Adipocyte (in vitro differentiated cells): ENCODE measurements around the gene RNF182.

Source experiments
- DNase-seq: peaks from one replicate; pipeline ENCODE4 v3.0.0-alpha.2; 2015; ENCODE audit warnings: low read depth
- H3K27me3 ChIP-seq: replicated peaks from 2 replicates; pipeline ENCODE4 v1.7.0; 2013; ENCODE audit warnings: mild to moderate bottlenecking, low read length, moderate library complexity; ENCODE audit not compliant: control insufficient read depth, insufficient read depth
- H3K36me3 ChIP-seq: 2 replicates; pipeline ENCODE4 v1.7.0; 2013; ENCODE audit warnings: low read length, mild to moderate bottlenecking, moderate library complexity; ENCODE audit not compliant: control insufficient read depth, insufficient read depth, severe bottlenecking
- H3K4me1 ChIP-seq: 2 replicates; pipeline ENCODE4 v1.7.0; 2013; ENCODE audit warnings: mild to moderate bottlenecking, low read length, moderate library complexity; ENCODE audit not compliant: control insufficient read depth, insufficient read depth
- H3K4me3 ChIP-seq: 2 replicates; pipeline ENCODE4 v1.7.0; 2013; ENCODE audit warnings: mild to moderate bottlenecking, low read length, moderate library complexity
- H3K9ac ChIP-seq: 2 replicates; pipeline ENCODE4 v1.7.0; 2013; ENCODE audit warnings: mild to moderate bottlenecking, low read length, moderate library complexity
- H3K9me3 ChIP-seq: 2 replicates; pipeline ENCODE4 v1.7.0; 2013; ENCODE audit warnings: mild to moderate bottlenecking, low read length, moderate library complexity; ENCODE audit not compliant: control insufficient read depth

RNF182 gene

GRCh38 chr6:14022673-14023072, 97.9 kb downstream of the RNF182 start:
- Histone ChIP-seq H3K4me1 (peaks cover 1% of the 10 kb centered on the region), H3K9me3 (no peaks in the 10 kb centered on the region), H3K4me3 (no peak overlapping the region), H3K36me3 (no peaks in the 10 kb centered on the region), H3K9ac (no peak overlapping the region), H3K27me3 (no peaks in the 10 kb centered on the region)
- DNase-seq: no peak

GRCh38 chr6:14023855-14024254, 99.1 kb downstream of the RNF182 start:
- Histone ChIP-seq H3K9me3 (no peaks in the 10 kb centered on the region), H3K4me3 (no peak overlapping the region), H3K36me3 (no peaks in the 10 kb centered on the region), H3K27me3 (no peaks in the 10 kb centered on the region), H3K4me1 (no peaks in the 10 kb centered on the region), H3K9ac (no peak overlapping the region)
- no peak for DNase-seq

GRCh38 chr6:14025160-14025559, 100.4 kb downstream of the RNF182 start:
- Histone ChIP-seq H3K9ac (no peak overlapping the region), H3K27me3 (no peaks in the 10 kb centered on the region), H3K9me3 (no peaks in the 10 kb centered on the region), H3K36me3 (no peaks in the 10 kb centered on the region), H3K4me3 (no peak overlapping the region), H3K4me1 (no peaks in the 10 kb centered on the region)
- no peak for DNase-seq

- Histone ChIP-seq H3K36me3 (no peaks in the 10 kb centered on the region), H3K9me3 (no peaks in the 10 kb centered on the region), H3K4me3 (no peak overlapping the region), H3K9ac (no peak overlapping the region), H3K27me3 (no peaks in the 10 kb centered on the region), H3K4me1 (no peaks in the 10 kb centered on the region)
- no peak for DNase-seq
Observed at GRCh38 chr6:14026831-14027539, 102.2 kb downstream of the RNF182 start.

- DNase-seq: no peak
- Histone ChIP-seq H3K4me1 (no peaks in the 10 kb centered on the region), H3K9me3 (no peaks in the 10 kb centered on the region), H3K27me3 (no peaks in the 10 kb centered on the region), H3K9ac (no peak overlapping the region), H3K4me3 (no peak overlapping the region), H3K36me3 (no peaks in the 10 kb centered on the region)
Observed at GRCh38 chr6:14028631-14029030, 103.9 kb downstream of the RNF182 start.

GRCh38 chr6:14029605-14030004, 104.9 kb downstream of the RNF182 start:
- DNase-seq: no peak
- Histone ChIP-seq H3K4me3 (no peak overlapping the region), H3K36me3 (no peaks in the 10 kb centered on the region), H3K27me3 (no peaks in the 10 kb centered on the region), H3K9ac (no peak overlapping the region), H3K9me3 (no peaks in the 10 kb centered on the region), H3K4me1 (peaks cover under 1% of the 10 kb centered on the region)
